Endothelial cell of umbilical vein (primary cell): Measurements from ENCODE around the gene FAM120B.

Experiments
- EZH2 ChIP-seq: IDR thresholded peaks from 2 replicates; pipeline ENCODE4 v1.6.1; 2012; ENCODE audit warnings: borderline replicate concordance, low read depth, mild to moderate bottlenecking, moderate library complexity, low read length, inconsistent platforms; ENCODE audit not compliant: severe bottlenecking
- GATA2 ChIP-seq: IDR thresholded peaks from 2 replicates; pipeline ENCODE4 v1.7.0; 2011; ENCODE audit warnings: low read depth, mild to moderate bottlenecking, moderate library complexity, mixed read lengths, low read length; ENCODE audit not compliant: insufficient read length, insufficient read depth
- JUN ChIP-seq: IDR thresholded peaks from 2 replicates; pipeline ENCODE4 v1.6.1; 2011; ENCODE audit warnings: borderline replicate concordance, low read depth; ENCODE audit not compliant: insufficient read length, insufficient read depth
- MAX ChIP-seq: IDR thresholded peaks from 2 replicates; pipeline ENCODE4 v1.6.1; 2011; ENCODE audit not compliant: insufficient read depth, insufficient read length
- MYC ChIP-seq: IDR thresholded peaks from one replicate; pipeline ENCODE4 v1.6.1; 2011; ENCODE audit warnings: mild to moderate bottlenecking, low read depth, low read length
- POLR2A ChIP-seq: IDR thresholded peaks from 2 replicates; pipeline ENCODE4 v1.6.1; 2012; ENCODE audit warnings: low read depth, mild to moderate bottlenecking, control low read depth, low read length
- POLR2AphosphoS5 ChIP-seq: IDR thresholded peaks from 2 replicates; pipeline ENCODE4 v1.6.1; 2012; ENCODE audit warnings: low read depth, mild to moderate bottlenecking, control low read depth, low read length, moderate library complexity; ENCODE audit not compliant: insufficient read depth
- TF ChIP-seq, protein P1 (sequence below), 2 donors: IDR thresholded peaks; 1 replicate in 1 of 2; 2 replicates in 1 of 2; pipeline ENCODE4 v1.5.1; 2011; ENCODE audit warnings: low read length in 2 of 2, mild to moderate bottlenecking in 2 of 2, moderate library complexity in 2 of 2, control low read depth in 1 of 2, inconsistent platforms in 1 of 2, low read depth in 1 of 2; ENCODE audit not compliant: insufficient read depth in 1 of 2; ENCODE audit errors: extremely low read depth in 1 of 2

DNA sequence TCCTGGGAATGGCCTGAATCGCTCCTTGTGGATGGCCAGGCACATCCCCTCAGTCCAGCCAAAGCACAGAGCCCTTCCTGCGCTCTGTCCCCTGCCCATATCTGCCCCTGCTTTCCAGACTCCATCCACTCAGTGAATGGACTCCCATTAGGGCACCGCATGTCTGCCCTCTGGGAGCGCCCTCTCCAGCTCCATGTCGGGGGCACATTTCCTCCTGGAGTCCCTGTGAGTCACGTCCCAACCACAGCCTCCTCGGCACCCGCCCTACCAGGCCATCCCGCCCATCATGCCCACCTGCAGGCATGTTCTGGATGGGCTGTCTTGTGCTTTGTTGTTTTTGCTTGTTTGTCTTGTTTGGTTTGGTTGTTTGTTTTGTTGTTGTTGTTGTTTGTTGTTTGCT, 149.8 kb downstream of the FAM120B start:
- TF ChIP-seq, protein P1, sequence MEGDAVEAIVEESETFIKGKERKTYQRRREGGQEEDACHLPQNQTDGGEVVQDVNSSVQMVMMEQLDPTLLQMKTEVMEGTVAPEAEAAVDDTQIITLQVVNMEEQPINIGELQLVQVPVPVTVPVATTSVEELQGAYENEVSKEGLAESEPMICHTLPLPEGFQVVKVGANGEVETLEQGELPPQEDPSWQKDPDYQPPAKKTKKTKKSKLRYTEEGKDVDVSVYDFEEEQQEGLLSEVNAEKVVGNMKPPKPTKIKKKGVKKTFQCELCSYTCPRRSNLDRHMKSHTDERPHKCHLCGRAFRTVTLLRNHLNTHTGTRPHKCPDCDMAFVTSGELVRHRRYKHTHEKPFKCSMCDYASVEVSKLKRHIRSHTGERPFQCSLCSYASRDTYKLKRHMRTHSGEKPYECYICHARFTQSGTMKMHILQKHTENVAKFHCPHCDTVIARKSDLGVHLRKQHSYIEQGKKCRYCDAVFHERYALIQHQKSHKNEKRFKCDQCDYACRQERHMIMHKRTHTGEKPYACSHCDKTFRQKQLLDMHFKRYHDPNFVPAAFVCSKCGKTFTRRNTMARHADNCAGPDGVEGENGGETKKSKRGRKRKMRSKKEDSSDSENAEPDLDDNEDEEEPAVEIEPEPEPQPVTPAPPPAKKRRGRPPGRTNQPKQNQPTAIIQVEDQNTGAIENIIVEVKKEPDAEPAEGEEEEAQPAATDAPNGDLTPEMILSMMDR (IDR thresholded peaks at IDR 0.05; ENCODE audit: extremely low read depth in 1 of 2, insufficient read depth in 1 of 2, low read depth in 1 of 2, low read length in 2 of 2): no peak
- no peak for TF ChIP-seq POLR2AphosphoS5
- no peak for TF ChIP-seq EZH2
- TF ChIP-seq POLR2A: no peak
- TF ChIP-seq JUN: no peak
- no peak for TF ChIP-seq MAX
- TF ChIP-seq GATA2: no peak
- TF ChIP-seq MYC: no peak
